ENCODE data around the gene MACROD1.

MACROD1 gene

DNA sequence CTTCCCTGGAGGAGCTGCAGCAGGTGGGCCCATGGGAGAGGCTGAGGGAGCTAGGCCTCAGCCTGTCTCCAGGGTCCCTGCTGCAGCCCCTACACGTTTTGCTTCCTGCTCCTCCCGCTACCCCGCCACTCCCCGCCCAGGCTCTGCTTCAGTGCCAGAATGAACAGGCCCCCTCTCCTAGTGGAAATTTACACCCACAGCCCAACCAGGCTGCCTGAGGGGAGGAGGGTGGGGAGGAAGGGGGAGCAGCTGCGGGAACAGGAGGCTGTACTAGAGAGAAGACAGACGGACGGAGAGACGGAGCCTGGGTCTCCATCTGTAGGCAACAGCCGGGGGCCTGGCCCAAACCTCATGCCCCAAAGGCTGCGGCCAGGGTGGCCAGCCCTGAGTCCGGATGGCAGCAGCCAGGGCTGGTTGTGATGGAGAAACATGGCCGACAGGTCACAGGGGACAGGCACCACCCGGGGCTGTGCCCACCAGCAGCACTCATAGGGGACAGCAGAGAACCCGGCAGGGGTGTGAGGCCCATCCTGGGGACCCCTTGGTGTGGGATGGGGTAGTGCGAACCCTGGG lies 109.6 kb downstream of the MACROD1 start:
- TF ChIP-seq, protein P1, sequence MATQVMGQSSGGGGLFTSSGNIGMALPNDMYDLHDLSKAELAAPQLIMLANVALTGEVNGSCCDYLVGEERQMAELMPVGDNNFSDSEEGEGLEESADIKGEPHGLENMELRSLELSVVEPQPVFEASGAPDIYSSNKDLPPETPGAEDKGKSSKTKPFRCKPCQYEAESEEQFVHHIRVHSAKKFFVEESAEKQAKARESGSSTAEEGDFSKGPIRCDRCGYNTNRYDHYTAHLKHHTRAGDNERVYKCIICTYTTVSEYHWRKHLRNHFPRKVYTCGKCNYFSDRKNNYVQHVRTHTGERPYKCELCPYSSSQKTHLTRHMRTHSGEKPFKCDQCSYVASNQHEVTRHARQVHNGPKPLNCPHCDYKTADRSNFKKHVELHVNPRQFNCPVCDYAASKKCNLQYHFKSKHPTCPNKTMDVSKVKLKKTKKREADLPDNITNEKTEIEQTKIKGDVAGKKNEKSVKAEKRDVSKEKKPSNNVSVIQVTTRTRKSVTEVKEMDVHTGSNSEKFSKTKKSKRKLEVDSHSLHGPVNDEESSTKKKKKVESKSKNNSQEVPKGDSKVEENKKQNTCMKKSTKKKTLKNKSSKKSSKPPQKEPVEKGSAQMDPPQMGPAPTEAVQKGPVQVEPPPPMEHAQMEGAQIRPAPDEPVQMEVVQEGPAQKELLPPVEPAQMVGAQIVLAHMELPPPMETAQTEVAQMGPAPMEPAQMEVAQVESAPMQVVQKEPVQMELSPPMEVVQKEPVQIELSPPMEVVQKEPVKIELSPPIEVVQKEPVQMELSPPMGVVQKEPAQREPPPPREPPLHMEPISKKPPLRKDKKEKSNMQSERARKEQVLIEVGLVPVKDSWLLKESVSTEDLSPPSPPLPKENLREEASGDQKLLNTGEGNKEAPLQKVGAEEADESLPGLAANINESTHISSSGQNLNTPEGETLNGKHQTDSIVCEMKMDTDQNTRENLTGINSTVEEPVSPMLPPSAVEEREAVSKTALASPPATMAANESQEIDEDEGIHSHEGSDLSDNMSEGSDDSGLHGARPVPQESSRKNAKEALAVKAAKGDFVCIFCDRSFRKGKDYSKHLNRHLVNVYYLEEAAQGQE (IDR thresholded peaks at IDR 0.05; ENCODE audit: low read depth), result no peak
- no peak for TF ChIP-seq RAD21 (IDR thresholded peaks at IDR 0.05; ENCODE audit: low read depth)
- TF ChIP-seq ZBTB7A (IDR thresholded peaks at IDR 0.05; ENCODE audit: low read depth), result no peak
- no peak for TF ChIP-seq TCF12 (IDR thresholded peaks at IDR 0.05; ENCODE audit: low read depth)
- no peak for TF ChIP-seq TAF1 (IDR thresholded peaks at IDR 0.05; ENCODE audit: low read depth)
- no peak for TF ChIP-seq FOXM1 (IDR thresholded peaks at IDR 0.05; ENCODE audit: borderline replicate concordance, low read depth)
- no peak for TF ChIP-seq CREB1 (IDR thresholded peaks at IDR 0.05; ENCODE audit: low read depth)
- TF ChIP-seq USF1 (IDR thresholded peaks at IDR 0.05), result no peak
- TF ChIP-seq YY1 (IDR thresholded peaks at IDR 0.05; ENCODE audit: low read depth), result no peak
- no peak for TF ChIP-seq EP300 (IDR thresholded peaks at IDR 0.05; ENCODE audit: borderline replicate concordance)
- TF ChIP-seq TEAD4 (IDR thresholded peaks at IDR 0.05), result no peak

DNA sequence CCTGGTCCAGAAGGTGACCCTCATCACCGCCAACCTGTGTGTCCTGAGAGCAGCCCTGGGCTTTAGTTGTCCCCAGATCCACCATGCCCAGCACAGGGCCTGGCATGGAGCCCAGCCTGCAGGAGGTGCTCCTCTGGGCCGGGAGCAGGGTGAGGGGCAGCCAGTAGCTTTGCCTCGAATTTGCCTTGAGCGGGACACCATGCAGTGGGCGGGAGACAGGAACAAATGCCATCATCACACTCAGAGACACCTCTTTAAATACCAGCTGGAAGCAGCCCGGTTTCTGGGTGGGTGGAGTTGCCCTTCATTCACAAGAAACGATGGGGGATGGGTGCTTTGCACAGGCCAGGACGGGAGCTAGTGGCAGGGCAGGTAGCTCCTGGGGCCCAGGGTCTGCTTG lies 110.8 kb downstream of the MACROD1 start:
- TF ChIP-seq EP300 (IDR thresholded peaks at IDR 0.05; ENCODE audit: borderline replicate concordance) (no peak), CREB1 (IDR thresholded peaks at IDR 0.05; ENCODE audit: low read depth) (no peak), TEAD4 (IDR thresholded peaks at IDR 0.05) (no peak), RAD21 (IDR thresholded peaks at IDR 0.05; ENCODE audit: low read depth) (no peak), FOXM1 (IDR thresholded peaks at IDR 0.05; ENCODE audit: borderline replicate concordance, low read depth) (no peak), TCF12 (IDR thresholded peaks at IDR 0.05; ENCODE audit: low read depth) (no peak), YY1 (IDR thresholded peaks at IDR 0.05; ENCODE audit: low read depth) (no peak), CEBPB (IDR thresholded peaks at IDR 0.05) (no peak), NFIC (IDR thresholded peaks at IDR 0.05) (no peak), EGR1 (IDR thresholded peaks at IDR 0.05) (no peak), ZBTB7A (IDR thresholded peaks at IDR 0.05; ENCODE audit: low read depth) (no peak), TAF1 (IDR thresholded peaks at IDR 0.05; ENCODE audit: low read depth) (no peak), USF1 (IDR thresholded peaks at IDR 0.05) (no peak), MAX (IDR thresholded peaks at IDR 0.05) (no peak)
- TF ChIP-seq, protein P1 (IDR thresholded peaks at IDR 0.05; ENCODE audit: low read depth), result no peak

GRCh38 chr11:64053699-64054098 lies 112.2 kb downstream of the MACROD1 start:
- no peak for TF ChIP-seq TEAD4 (IDR thresholded peaks at IDR 0.05)
- TF ChIP-seq EP300 (IDR thresholded peaks at IDR 0.05; ENCODE audit: borderline replicate concordance), result no peak
- TF ChIP-seq USF1 (IDR thresholded peaks at IDR 0.05), result no peak
- no peak for TF ChIP-seq RAD21 (IDR thresholded peaks at IDR 0.05; ENCODE audit: low read depth)
- TF ChIP-seq YY1 (IDR thresholded peaks at IDR 0.05; ENCODE audit: low read depth), result no peak
- TF ChIP-seq EGR1 (IDR thresholded peaks at IDR 0.05), result no peak
- TF ChIP-seq ZBTB7A (IDR thresholded peaks at IDR 0.05; ENCODE audit: low read depth), result no peak
- no peak for TF ChIP-seq FOXM1 (IDR thresholded peaks at IDR 0.05; ENCODE audit: borderline replicate concordance, low read depth)
- TF ChIP-seq CREB1 (IDR thresholded peaks at IDR 0.05; ENCODE audit: low read depth), result no peak
- TF ChIP-seq TAF1 (IDR thresholded peaks at IDR 0.05; ENCODE audit: low read depth), result no peak
- TF ChIP-seq, protein P1 (IDR thresholded peaks at IDR 0.05; ENCODE audit: low read depth), result no peak
- TF ChIP-seq CEBPB (IDR thresholded peaks at IDR 0.05), result no peak
- TF ChIP-seq TCF12 (IDR thresholded peaks at IDR 0.05; ENCODE audit: low read depth), result no peak

All from Ishikawa (cell line).